Stimulated activated CD4-positive, alpha-beta T cell treated with anti-CD3 and anti-CD28 coated beads, Interleukin-15, amount 100 ng/mL, for 48 hours (primary cell): ENCODE data around the gene CCDC32.

Source experiments
- DNase-seq, 2 donors: peaks; one replicate each; pipeline ENCODE4 v3.0.0-alpha.2; 2020; ENCODE audit warnings: low read depth in 2 of 2

CCDC32 gene

GRCh38 chr15:40567111-40567510 lies 2.3 kb upstream of the CCDC32 start:
- DNase-seq, result no peak

GRCh38 chr15:40565333-40566238 lies 744 bp upstream of the CCDC32 start:
- no peak for DNase-seq

- DNase-seq, result no peak
Measured at GRCh38 chr15:40563426-40563825, 1.4 kb downstream of the CCDC32 start.

GRCh38 chr15:40562691-40563090 lies 2.2 kb downstream of the CCDC32 start:
- no peak for DNase-seq

- no peak for DNase-seq
Measured at GRCh38 chr15:40558952-40559742, 5.7 kb downstream of the CCDC32 start.

- DNase-seq, result no peak
Measured at GRCh38 chr15:40555876-40556275, 9.0 kb downstream of the CCDC32 start.

GRCh38 chr15:40554161-40554525 lies 10.7 kb downstream of the CCDC32 start:
- no peak for DNase-seq

- no peak for DNase-seq
Measured at GRCh38 chr15:40550341-40551037, 14.4 kb downstream of the CCDC32 start.

- DNase-seq, result no peak
Measured at GRCh38 chr15:40549894-40550293, 14.9 kb downstream of the CCDC32 start.

GRCh38 chr15:40548610-40549009 lies 16.2 kb downstream of the CCDC32 start:
- no peak for DNase-seq

- DNase-seq, result no peak
Measured at GRCh38 chr15:40545457-40545856, 19.4 kb downstream of the CCDC32 start.

- no peak for DNase-seq
Measured at GRCh38 chr15:40543631-40544294, 21.1 kb downstream of the CCDC32 start.

- no peak for DNase-seq
Measured at GRCh38 chr15:40543082-40543481, 21.8 kb downstream of the CCDC32 start.

GRCh38 chr15:40538976-40539375 lies 25.9 kb downstream of the CCDC32 start:
- DNase-seq, result no peak

GRCh38 chr15:40536501-40536900 lies 28.3 kb downstream of the CCDC32 start:
- DNase-seq, result no peak

GRCh38 chr15:40534371-40534770 lies 30.5 kb downstream of the CCDC32 start:
- no peak for DNase-seq

GRCh38 chr15:40533763-40534364 lies 31.0 kb downstream of the CCDC32 start:
- DNase-seq, result no peak

- DNase-seq, result no peak
Measured at GRCh38 chr15:40528801-40529200, 36.0 kb downstream of the CCDC32 start.

GRCh38 chr15:40525855-40526254 lies 39.0 kb downstream of the CCDC32 start:
- no peak for DNase-seq

GRCh38 chr15:40523611-40524010 lies 41.2 kb downstream of the CCDC32 start:
- no peak for DNase-seq

- no peak for DNase-seq
Measured at GRCh38 chr15:40516322-40516721, 48.5 kb downstream of the CCDC32 start.
